NCI-H128 (cell line): ENCODE results near the gene COG5.
"Not testable (repeated sequence)": the region's sequence is repeated elsewhere in the genome, so short reads cannot be mapped to it uniquely, and the experiment has no call there.

ENCODE experiments used
- DNase-seq: peaks from one replicate; lab custom pipeline; 2025; ENCODE audit not compliant: unreplicated experiment; lab: John Stamatoyannopoulos, UW

Gene COG5

GRCh38 chr7:107233174-107233573 is 330.5 kb downstream of the COG5 start:
- no peak for DNase-seq

DNA sequence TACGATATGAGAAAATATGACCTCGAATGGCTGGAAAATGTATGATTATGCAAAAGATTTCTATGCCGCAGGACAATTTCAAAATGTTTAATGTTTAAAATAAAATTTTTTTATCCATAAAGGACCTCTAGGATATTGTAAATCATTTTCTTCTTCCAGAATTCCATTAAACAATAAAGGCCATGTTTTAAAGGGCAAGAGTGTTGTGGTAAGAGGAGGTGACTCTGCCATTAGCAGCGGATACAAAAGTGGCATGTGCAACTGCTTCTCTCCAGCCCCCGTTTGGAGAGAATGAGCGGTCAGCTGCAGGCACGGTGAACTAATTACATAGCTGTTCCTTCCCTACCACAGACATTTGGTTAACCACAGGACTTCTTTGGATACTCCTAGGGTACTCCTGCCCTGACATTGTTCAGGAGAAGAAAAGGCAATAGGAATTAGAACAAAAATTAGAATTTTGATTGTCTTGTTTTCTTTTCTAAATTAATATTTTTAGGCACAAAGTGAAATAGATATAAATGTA is 331.1 kb downstream of the COG5 start:
- DNase-seq = no peak

- no peak for DNase-seq
Measured at GRCh38 chr7:107230334-107230733, 333.4 kb downstream of the COG5 start.

- no peak for DNase-seq
Measured at GRCh38 chr7:107228291-107228690, 335.4 kb downstream of the COG5 start.

DNA sequence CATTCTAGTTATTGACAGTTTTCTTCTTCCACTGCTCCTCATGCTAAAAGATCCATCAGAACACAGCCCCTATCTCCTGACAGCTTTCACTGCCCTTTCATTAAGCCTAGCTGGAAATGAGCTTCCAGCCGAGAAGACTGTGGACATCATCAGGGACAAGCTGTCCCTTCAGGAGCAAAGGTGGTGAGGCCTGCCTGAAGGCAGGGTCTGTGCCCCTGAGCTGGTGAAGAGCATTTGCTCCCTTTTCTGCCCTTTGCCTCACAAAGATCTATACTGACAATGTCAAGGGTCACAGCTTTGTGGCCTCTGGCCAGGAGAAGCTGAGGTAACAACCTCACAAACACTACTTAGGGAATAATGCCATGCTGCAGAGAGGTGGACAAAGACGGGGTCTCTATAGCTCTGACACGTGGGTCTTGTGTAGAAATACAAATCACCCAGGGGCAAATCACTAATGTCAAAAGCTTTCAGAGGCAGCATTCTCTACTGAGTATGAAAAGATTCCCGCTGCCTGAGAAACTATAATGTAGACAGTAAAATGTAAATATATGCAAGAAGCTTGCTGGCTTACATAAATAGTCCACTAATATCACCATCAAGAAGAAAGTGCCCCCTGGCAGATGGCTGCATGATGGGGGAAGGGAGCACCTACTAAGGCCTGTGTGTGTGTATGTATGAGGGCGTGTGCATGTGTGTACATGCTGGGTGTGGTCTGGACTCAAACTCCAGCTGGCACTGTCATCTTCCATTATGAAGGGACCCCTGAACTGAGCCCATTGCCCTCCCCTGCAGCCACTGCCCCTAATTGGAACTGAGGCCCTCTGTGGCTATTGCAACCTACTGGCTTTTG is 339.1 kb downstream of the COG5 start:
- no peak for DNase-seq

DNA sequence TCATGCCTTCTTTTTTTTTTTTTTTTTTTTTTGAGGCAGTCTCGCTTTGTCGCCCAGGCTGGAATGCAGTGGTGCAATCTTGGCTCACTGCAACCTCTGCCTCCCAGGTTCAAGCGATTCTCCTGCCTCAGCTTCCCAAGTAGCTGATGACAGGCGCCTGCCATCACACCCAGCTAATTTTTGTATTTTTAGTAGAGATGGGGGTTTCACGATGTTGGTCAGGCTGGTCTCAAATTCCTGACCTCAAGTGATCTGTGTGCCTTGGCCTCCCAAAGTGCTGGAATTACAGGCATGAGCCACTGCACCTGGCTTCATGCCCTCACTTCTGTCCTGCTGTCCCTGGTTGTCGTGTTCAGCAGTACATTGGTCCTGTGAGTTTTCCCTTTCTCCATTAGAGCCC is 342.9 kb downstream of the COG5 start:
- not testable (repeated sequence) for DNase-seq

DNA sequence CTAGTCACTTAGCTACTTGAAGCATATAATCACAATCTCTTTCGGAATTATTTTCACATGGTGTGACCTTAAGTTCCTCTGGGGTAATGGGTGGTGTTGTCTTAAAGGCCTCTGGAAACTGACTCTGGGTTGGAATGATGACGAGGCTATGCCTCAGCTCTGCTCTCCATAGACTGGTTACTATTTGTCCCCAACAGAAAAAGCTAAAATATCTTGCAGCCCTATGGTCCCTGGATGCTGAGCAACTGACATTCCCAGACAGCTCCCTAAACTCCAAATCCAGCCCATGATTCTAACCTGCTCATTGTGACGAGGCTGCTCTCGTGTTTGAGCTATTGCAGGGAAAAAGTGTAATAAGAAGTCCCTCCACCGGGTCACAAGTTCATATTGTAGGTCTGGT is 343.4 kb downstream of the COG5 start:
- DNase-seq = no peak

DNA sequence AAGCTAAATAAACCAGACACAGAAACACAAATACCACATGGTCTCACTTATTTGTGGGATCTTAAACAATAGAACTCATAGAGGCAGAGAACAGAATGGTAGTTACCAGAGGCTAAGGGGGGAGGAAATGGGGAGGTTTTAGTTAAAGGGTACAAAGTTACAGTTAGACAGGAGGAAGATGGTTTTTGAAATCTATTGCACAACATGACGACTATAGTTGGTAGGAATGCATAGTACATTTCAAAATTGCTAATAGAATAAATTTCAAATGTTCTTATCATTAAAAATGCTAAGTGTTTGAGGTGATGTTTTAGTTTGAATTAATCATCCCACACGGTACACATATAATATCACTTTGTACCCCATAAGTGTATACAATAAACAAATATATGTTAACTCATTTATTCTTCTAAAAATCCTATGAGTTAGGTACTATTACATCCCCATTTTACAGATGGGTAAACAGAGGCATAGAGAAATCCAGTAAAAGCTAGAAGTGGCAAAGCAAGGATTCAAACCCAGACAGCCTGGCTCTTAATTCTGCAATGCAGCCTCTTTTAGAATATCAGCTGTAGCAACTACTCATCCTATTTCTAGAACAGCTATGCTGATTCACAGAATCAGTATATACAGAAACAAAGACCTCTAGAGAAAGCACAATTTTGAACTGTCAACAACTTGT is 344.0 kb downstream of the COG5 start:
- no peak for DNase-seq

DNA sequence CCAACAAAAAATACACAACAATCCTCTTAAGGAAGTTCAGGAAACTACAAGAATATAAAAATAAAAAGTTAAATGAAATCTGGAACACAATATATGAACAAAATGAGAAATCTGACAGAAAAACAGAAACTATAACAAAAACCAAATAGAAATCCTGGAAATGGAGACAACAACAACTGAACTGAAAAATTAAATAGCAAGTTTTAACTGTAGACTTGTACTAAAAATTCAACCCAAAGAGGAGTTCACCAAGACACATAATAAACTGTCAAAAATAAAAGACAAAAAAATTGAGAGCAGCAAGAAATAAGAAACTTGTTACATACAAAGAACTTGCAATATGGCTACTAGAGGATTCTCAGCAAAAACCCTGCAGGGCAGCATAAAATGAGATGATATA is 349.8 kb downstream of the COG5 start:
- no peak for DNase-seq

DNA sequence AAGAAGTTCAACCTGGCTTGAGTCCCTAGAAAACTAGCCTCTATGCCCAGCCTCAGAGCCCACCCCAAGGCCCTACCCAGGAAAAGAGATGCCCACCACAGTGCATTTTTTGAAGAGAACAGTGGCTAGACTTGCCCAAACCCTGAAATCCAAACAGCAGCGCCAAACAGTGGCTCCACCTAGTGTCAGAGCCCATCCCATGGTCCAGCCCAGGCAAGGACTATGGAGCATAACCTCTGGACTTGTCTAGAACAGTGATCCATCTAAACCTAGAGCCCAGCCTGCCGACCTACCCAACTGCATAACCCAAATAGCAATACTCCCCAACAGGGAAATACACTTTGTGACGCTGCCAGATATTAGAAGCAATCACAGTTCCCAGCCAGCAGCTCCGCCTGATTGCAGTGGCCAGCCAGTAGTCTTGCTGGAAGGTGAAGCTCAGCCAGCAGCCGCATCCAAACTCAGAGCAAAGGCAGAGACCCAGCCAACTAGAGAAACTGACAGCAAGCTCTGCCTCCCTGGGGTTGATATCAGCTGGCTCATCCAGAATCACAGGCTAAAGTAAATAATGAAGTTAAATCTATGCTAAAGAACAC is 350.4 kb downstream of the COG5 start:
- DNase-seq = no peak

DNA sequence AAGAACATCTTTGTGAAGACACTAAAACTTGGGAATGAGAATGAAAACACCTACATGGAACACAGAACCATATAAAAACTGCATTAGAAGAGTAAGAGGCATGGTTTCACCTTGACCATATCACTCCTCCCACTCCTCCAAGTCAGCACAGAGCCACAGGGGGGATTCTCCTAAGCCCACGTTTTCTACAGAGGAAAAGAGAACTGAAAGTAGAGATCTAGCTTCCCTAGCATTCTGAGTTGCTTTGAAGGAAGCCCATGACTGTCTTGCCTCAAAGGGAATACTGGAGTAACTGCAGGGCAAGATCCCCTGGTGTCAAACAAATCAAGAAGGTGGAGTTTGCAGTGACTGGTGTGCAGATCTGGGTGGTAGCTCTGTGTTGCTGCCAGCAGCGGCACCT is 351.0 kb downstream of the COG5 start:
- no peak for DNase-seq

DNA sequence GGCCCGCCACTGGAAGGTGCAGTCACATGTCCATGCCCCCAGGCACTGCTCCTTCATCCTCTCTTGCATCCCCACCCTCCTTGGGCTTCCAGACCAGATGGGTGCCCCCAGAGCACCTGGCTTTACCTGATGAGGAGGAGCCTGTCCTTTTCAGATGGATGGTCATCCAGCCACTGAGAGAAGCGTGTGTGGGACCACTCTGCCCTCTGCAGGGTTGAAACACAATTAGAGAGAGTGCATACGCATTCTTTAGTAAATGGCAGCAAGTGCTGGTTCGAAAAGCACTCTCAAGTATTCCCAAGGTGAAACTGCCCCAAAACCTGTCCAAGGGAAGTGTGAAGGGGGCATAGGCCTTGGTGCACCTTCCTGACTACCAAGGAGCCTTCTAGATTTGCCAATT is 353.3 kb downstream of the COG5 start:
- DNase-seq = no peak

- DNase-seq = no peak
Measured at GRCh38 chr7:107209565-107209964, 354.2 kb downstream of the COG5 start.

DNA sequence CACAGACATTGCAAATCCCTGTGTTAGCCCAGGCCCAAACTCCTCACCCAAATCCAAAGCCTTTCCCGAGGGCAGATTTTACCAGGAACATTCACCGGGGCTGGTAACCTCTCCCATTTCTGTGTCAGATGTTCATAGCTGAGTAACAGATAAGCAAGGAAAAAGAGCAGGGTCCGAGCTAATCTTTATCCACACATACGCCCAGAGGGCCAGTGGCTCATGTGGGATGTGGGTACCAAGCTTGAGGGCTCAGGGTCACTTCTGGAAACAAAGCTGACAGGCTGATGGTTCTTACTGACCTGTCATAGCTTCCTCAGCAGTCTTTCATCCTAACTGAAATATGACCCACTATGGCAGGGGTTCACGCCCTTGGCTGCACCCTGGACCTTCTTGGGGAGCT is 355.2 kb downstream of the COG5 start:
- no peak for DNase-seq

DNA sequence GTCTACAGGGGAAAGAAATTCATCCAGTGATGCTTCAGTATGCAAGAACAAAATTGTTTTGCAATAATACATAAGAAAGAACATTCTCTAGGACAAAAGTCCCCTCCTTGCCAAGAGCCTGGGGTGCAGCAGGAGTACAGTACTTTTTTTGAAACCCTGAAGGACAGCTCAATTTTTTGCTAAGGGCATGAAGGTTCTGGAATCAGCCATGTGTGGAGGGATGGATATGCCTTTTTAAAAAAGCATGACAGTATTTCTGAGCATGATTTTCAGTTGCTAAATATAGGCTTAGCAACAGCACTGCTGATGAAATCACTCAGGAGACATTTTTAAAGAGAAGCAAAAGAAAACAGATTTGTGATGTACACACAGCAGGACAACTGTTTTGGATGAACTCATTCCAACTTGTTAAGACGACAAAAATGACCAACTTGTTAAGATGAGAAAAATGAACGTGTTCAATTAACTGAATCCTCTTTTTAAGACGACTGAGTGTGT is 355.6 kb downstream of the COG5 start:
- DNase-seq = no peak

DNA sequence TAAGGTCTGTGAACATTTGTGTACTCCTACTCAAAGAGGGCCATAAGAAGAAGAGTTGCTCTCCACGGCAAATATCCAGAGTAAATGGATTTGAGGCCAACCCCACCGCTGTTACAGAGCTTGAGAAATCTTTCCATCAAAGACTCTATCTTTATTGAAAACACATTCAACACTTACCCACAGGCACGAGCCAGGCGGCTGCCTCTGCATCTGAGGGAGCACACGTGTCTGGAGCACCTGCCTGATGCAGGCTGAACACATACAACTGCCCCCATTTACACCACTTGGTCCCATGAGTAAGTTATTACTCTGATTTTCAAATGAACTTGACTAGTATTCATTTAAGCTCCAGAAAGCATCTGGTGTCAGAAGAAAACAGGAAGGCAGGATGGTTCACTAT is 356.3 kb downstream of the COG5 start:
- no peak for DNase-seq

GRCh38 chr7:107206706-107207105 is 357.0 kb downstream of the COG5 start:
- DNase-seq = no peak

DNA sequence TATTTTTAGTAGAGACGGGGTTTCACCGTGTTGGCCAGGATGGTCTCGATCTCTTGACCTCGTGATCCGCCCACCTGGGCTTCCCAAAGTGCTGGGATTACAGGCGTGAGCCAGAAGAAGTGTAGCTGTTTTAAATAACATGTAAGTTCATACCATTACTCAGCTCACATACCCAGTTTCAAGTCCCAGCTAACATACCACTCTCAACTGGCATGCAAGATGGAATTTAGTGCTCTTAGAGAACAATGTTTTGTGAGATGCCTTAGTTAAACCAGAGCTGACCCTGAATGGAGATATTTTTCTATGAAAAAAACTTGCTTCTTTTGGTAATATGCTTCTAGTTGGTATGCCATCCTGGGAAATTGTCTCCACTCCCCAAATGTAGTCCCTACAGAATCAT is 357.6 kb downstream of the COG5 start:
- no peak for DNase-seq

DNA sequence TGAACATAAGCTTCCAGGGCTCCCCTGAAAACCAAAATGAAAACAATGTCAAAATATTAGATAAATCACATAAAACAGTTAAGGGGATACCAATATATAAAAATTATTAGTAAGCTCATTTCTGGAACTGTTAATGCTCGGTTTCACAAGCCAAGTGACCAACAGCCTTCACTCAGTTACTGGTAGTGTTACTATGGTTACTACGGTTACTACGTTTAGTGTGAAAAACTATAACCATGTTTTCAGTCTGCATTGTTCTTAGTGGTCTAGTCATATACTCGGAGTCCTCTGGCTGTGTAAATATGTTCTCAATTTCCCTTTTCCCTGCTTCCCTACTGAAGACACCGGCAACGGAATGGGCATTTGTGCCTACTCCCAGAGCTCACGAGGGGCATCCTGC is 360.1 kb downstream of the COG5 start:
- no peak for DNase-seq

DNA sequence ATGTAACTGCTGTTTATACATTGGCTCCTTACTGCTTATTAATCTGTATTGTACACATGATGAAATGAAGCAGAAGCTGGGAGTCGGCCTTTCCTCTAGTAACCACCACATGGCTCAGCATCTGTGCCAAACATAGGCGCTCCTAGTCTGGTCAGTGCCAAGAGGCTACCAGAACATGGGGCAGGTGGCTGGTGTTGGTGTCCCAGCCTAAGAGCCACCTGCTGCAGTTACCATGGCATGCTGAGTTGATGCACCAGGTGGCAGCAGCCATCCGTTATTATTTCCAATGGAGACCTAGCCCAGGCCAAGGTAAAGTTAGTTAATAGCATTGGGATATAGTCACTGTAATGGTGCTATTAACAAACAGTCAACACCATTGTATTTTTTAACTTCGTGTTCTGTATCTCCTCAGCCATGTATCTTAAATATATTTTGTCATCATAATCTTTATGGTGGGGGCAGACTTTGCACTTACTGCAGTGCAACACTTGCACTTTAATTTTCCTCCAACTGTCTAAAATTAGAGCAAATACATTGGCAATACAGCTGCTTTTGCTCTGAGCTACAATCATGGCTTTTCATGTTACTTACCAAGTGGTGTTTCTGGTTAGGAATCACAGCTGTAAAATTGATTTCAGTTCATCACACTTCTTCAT is 361.8 kb downstream of the COG5 start:
- DNase-seq = no peak
